ENCODE measurements around the gene CCNL2.

CCNL2 gene

GRCh38 chr1:1347663-1348419 is 51.3 kb downstream of the CCNL2 start:
- FAIRE-seq: no peak
- no peak for DNase-seq (ENCODE audit: extremely low spot score, insufficient read length, low read depth)

- FAIRE-seq (no peak), DNase-seq (ENCODE audit: extremely low spot score, insufficient read length, low read depth) (no peak)
Observed at GRCh38 chr1:1347026-1347595, 52.0 kb downstream of the CCNL2 start.

- DNase-seq (ENCODE audit: extremely low spot score, insufficient read length, low read depth) (no peak), FAIRE-seq (no peak)
Observed at GRCh38 chr1:1346501-1346890, 52.6 kb downstream of the CCNL2 start.

GRCh38 chr1:1345860-1346500 is 53.2 kb downstream of the CCNL2 start:
- DNase-seq (ENCODE audit: extremely low spot score, insufficient read length, low read depth): no peak

GRCh38 chr1:1345384-1345783 is 53.8 kb downstream of the CCNL2 start:
- FAIRE-seq: no peak
- DNase-seq (ENCODE audit: extremely low spot score, insufficient read length, low read depth): no peak

More at GRCh38 chr1:1345860-1346500, 53.2 kb downstream of the CCNL2 start:
- no peak for FAIRE-seq

GRCh38 chr1:1344655-1345361 is 54.3 kb downstream of the CCNL2 start:
- FAIRE-seq: no peak

GRCh38 chr1:1343811-1344421 is 55.2 kb downstream of the CCNL2 start:
- no peak for FAIRE-seq
- no peak for DNase-seq (ENCODE audit: extremely low spot score, insufficient read length, low read depth)

More at GRCh38 chr1:1344655-1345361, 54.3 kb downstream of the CCNL2 start:
- no peak for DNase-seq (ENCODE audit: extremely low spot score, insufficient read length, low read depth)

GRCh38 chr1:1342584-1343115 is 56.5 kb downstream of the CCNL2 start:
- no peak for FAIRE-seq

GRCh38 chr1:1342061-1342562 is 57.0 kb downstream of the CCNL2 start:
- FAIRE-seq: no peak
- no peak for DNase-seq (ENCODE audit: extremely low spot score, insufficient read length, low read depth)

More at GRCh38 chr1:1342584-1343115, 56.5 kb downstream of the CCNL2 start:
- DNase-seq (ENCODE audit: extremely low spot score, insufficient read length, low read depth): no peak

- no peak for FAIRE-seq
- no peak for DNase-seq (ENCODE audit: extremely low spot score, insufficient read length, low read depth)
Observed at GRCh38 chr1:1341549-1342021, 57.5 kb downstream of the CCNL2 start.

GRCh38 chr1:1340791-1341548 is 58.2 kb downstream of the CCNL2 start:
- DNase-seq (ENCODE audit: extremely low spot score, insufficient read length, low read depth): no peak
- no peak for FAIRE-seq

GRCh38 chr1:1340185-1340584 is 59.0 kb downstream of the CCNL2 start:
- DNase-seq (ENCODE audit: extremely low spot score, insufficient read length, low read depth) (no peak), FAIRE-seq (no peak)

GRCh38 chr1:1338278-1338677 is 60.9 kb downstream of the CCNL2 start:
- FAIRE-seq: no peak
- DNase-seq (ENCODE audit: extremely low spot score, insufficient read length, low read depth): no peak

GRCh38 chr1:1337793-1338147 is 61.4 kb downstream of the CCNL2 start:
- DNase-seq (ENCODE audit: extremely low spot score, insufficient read length, low read depth) (peak; percentile 52), FAIRE-seq (no peak)

- no peak for DNase-seq (ENCODE audit: extremely low spot score, insufficient read length, low read depth)
- no peak for FAIRE-seq
Observed at GRCh38 chr1:1336931-1337792, 62.0 kb downstream of the CCNL2 start.

- no peak for DNase-seq (ENCODE audit: extremely low spot score, insufficient read length, low read depth)
- FAIRE-seq: no peak
Observed at GRCh38 chr1:1336446-1336845, 62.7 kb downstream of the CCNL2 start.

- FAIRE-seq: no peak
Observed at GRCh38 chr1:1335792-1336248, 63.3 kb downstream of the CCNL2 start.

More at GRCh38 chr1:1335792-1336248, 63.3 kb downstream of the CCNL2 start:
- DNase-seq (ENCODE audit: extremely low spot score, insufficient read length, low read depth): no peak

All from GM18507 (cell line).